GM20431 (cell line): ENCODE measurements around the gene RTBDN.

ENCODE experiments used
- in situ Hi-C: fragments of 300-500 bp; cut with MseI, MboI; formaldehyde crosslinking; loops from one replicate; pipeline ENCODE4 v1.15.0; 2020; ENCODE audit warnings: low sequenced_read_pairs; ENCODE audit not compliant: unreplicated experiment

Gene RTBDN

DNA sequence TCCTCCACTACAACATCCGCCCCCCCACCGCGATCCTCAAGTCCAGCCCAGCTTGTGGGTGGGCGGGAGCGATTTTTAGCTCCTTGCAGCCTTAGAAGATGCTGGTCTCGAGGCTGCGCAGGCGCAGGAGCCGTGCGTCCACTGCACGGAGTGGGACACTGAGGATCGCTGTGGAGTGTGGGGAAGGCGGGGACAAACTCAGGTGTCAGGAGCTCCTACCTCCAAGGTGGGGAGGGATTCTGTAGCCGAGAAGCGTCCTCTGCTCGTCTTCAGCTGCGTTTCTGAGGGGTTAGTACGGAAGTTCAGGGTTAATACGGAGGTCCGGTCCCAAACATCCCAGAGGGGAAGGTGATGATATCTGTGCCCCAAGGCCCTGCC, at the start of gene RTBDN:
Gene RTBDN, minus strand, starts transcription at position 14 of the 378 bp plus-strand sequence. CDS start 4,600 bp downstream, outside the sequence.
- in situ Hi-C loops = no loop called here

DNA sequence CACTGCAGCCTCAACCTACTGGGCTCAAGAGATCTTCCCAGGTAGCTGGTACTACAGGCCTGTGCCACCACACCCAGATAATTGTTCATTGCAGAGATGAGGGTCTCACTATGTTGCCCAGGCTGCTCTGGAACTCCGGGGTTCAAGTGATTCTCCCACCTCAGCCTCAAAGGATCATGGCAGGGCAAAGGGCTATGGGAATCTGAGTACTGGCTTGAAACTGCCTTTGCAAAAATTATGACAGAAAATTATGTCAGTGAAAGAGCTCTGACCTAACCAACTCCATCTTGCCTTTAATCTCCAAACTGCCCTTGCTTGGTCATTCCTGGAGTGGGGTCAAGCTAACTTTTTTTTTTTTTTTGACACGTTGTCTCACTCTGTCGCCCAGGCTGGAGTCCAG, 48.2 kb upstream of the RTBDN start:
- in situ Hi-C loops = no loop called here

DNA sequence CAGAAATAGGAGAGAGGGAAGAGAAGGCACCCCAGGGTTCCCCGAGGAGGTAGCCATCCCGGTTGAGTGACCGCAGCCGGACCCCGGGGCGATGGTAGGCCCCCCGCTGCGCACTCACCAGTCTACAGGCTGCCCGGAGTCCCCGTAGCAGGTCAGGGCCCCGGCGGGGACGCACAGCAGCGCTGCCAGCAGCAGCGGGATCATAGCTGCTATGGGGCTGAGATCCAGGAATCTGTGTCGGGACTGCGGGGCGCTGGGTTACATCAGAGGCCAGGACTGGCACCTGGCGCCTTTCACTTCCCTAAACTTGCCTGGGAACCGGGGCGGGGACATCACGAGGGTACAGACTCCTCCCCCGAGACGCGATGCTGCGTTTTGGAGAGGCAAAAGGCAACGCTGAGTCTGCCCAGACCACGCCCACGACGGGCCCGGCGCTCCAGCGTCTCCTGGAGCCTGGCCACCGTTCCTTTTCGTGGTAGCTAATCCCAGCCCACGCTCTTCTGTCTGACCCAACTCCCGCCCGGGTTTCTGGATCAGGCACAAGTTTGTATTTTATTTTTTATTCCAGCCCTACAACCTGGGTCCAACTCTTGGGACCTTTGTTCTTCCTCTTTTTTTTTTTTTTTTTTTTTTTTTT, 46.9 kb upstream of the RTBDN start, which contains the start of gene DNASE2:
Gene DNASE2, minus strand, starts transcription at position 278 of the 637 bp plus-strand sequence. Its CDS starts 74 bp downstream, at position 204.
- in situ Hi-C loops = no loop called here

DNA sequence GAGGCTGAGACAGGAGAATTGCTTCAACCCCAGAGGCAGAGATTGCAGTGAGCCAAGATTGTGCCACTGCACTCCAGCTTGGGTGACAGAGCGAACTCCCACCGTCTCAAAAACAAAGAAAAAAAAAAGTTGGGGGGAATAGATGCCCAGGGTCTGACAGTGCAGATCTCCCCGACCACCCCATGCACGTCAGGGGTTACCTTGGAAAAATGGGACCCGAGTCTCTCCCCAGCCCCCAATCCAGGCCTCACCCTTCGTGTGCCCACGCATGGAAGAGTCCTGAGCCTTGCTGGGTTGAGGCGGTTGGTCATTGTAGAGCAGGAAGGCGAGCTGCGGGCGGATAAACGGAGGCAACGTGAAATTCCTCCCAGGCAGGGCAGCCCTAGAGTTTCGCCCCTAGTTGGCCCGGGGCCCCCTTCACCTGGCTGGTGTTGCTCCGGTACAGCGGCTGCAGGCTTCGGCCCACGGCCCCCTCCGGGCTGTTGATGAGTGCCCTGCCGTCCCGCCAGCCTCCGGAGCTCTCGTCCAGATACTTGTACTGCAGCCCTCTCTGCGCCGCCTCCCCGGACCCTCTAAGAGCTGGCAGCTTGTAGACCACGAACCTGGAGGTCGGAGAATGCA, 46.3 kb upstream of the RTBDN start:
- in situ Hi-C loops = no loop called here

DNA sequence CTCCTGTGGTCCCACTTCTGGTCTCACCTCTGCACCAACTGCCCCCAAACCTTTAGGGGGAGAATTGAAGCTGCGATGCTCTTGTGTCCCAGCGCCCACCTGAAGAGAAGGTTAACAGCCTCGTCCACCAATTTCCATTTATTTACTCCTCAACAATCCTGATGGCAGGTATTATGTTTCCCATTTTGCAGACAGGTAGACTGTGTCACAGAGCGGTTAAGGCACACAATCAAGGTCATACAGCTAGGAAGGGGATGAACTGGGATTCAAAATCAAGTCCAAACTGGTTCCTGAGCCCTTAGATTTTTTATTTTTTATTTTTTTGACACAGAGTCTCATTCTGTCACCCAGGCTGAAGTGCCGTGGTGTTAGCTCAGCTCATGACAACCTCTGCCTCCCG, 40.7 kb upstream of the RTBDN start:
- in situ Hi-C loops = no loop called here

- in situ Hi-C loops = no loop called here
These were observed 39.7 kb upstream of the RTBDN start for GRCh38 chr19:12873891-12874745.

GRCh38 chr19:12872941-12873890, 38.8 kb upstream of the RTBDN start:
- in situ Hi-C loops = no loop called here

DNA sequence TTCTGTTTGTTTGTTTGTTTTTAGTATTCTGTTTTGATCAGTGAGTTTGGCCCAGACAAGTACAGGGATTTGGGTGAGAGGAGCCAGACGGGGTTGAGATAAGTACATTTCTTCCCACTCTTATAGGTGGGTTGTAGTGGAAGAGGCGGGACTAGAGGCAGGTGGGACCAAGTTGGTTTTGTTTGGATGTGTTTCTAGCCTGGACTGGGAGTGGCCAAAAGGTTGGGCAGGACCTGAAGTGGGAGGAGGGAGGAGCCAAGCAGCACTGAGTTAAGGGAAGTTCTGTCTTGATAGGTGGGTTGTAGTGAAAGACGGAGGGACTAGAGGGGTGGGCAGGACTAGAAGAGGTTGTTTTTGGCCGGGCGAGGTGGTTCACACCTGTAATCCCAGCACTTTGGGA, 37.9 kb upstream of the RTBDN start:
- in situ Hi-C loops = no loop called here

- in situ Hi-C loops = no loop called here
These were observed 37.3 kb upstream of the RTBDN start for GRCh38 chr19:12871681-12872080.

DNA sequence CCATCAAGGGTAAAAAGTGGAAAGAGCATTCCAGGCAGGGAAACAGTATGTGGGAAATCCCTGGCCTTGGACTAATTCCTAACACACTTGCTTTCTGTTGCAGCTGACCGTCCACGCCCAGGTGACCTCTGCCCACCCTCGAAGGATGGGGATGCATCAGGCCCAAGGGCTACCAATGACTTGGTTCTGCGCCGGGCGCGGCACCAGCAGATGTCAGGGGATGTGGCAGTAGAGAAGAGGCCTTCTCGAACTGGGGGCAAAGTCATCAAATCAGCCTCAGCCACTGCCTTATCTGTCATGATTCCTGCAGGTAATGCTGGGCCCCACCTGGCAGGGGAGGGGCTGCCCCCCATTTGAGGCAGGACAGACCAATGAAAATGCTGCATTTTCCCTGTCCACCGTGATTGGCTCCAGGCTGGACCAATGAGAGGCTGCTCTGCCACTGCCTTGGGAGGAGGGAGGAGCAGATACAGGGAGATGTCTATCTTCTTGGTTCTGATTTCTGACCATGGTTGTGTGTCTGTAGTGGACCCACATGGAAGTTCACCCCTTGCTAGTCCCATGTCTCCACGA, 34.2 kb upstream of the RTBDN start:
- in situ Hi-C loops = no loop called here

GRCh38 chr19:12867120-12868099, 33.0 kb upstream of the RTBDN start:
- in situ Hi-C loops = no loop called here

GRCh38 chr19:12866416-12867119, 32.2 kb upstream of the RTBDN start:
- in situ Hi-C loops = no loop called here

DNA sequence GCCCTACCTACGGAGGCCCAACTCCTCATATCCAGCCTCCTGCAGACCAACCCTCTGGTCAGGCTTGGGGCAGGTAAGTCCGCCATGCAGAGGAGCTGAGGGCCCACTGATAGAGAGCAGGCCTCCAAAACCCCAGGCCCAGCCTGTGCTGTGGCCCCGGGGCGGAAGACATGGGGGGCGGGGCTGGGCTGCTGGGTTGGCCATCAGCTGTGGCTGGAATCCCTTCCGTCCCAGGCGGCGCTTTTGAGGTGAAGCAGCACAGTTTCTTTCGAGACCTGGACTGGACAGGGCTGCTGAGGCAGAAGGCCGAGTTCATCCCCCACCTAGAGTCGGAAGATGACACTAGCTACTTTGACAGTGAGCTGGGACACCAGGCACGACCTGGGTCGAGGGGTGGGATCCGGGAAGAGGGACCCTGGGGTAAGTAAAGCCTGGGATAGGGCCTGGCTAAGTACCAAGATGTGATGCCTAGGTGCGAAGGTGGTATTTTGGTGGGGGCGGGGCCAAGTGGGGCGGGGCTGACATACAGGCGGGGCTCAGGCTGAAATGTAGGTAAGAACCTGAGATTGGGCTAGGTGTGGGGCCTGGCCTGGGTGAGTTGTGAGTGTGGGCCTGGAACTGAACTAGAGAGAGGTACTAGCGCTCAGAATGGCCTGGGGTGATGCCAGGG, 31.5 kb upstream of the RTBDN start:
- in situ Hi-C loops = no loop called here

DNA sequence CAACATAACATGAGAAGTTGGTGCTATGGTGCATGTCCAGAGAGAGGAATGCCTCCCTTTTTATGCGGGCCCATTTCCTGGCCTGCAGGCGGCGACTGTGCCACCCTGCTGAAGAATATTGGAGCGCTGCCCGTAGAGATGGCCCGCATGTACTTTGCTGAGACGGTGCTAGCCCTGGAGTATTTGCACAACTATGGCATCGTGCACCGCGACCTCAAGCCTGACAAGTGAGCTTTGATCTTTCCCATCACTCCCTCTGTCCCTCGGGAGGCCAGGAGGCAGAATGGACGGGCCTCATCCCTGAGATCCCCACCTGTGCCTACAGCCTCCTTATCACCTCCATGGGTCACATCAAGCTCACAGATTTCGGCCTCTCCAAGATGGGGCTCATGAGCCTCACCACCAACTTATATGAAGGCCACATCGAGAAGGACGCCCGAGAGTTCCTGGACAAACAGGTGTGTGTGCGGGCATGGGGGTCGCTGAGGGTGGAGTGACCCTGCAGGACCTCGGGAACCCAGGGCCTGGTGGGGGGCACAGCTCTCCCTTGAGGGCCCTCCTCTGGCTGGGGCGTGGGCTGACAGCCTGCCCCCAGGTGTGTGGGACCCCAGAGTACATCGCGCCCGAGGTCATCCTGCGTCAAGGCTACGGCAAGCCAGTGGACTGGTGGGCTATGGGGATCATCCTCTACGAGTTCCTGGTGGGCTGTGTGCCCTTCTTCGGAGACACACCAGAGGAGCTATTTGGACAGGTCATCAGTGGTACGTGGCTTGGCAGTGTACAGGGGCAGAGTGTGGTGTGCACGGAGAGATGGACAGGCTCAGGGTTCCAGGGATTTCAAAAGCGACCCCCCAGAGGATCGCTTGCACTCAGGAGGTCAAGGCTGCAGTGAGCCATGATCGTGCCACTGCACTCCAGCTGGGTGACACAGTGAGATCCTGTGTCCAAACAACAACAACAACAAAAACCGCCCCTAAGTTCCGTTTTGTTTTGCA, 30.6 kb upstream of the RTBDN start:
- in situ Hi-C loops = no loop called here

DNA sequence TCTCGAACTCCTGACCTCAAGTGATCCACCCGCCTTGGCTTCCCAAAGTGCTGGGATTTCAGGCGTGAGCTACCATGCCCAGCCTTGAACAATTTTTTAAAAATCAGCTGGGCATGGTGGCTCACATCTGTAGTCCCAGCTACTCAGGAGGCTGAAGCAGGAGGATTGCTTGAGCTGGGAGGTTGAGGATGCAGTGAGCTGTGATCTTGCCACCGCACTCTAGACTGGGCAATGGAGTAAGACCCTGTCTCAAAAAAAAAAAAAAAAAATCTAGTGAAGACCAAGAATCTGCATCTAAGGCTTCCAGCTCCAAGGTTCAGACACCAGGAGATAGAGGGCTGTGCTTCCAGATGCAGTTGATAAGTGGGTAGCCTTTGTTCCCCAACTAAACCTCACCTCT, 29.8 kb upstream of the RTBDN start:
- in situ Hi-C loops = no loop called here

- in situ Hi-C loops = no loop called here
These were observed 25.2 kb upstream of the RTBDN start for GRCh38 chr19:12859546-12859945.
